Measurements from ENCODE around the gene SLC16A7. TPM values are rescaled to one million over a fixed set of nuclear protein-coding genes. Genes with fewer than 3 reads are reported as not detected.

The SLC16A7 gene
- total and polyA plus RNA-seq, 12 donors = 3.5 to 103 (median 63.0) TPM

DNA sequence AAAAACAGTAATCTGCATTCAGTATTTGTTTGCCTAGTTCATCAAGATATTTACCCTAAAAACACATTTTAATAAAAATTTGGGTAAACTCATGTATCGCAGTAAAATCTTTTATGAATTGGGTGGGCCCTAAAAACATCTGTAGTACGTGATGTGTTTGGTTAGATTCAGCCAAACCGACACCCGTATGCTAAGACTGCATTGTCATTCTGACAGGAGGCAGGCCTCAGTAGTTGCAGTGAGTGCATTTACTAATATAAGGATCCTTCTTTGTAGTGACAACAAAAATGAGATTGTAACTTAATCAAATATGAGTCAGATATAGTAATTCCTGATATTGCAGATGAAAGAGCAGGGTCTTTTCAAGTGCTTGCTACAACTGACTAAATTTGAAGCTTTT lies 191.8 kb downstream of the SLC16A7 start:
- no peak overlapping the region for H3K4me3 ChIP-seq
- intact Hi-C loops (cut with DNase I) = no loop called here
- WGBS, 4 donors = 77 to 86% (median 82%) methylated on average over 4 of the region's 4 CpGs
- no peaks in the 10 kb centered on the region for H3K27me3 ChIP-seq
- TF ChIP-seq CTCF (IDR thresholded peaks at IDR 0.05) = no peak
- no peak for TF ChIP-seq POLR2A (IDR thresholded peaks at IDR 0.05)
- no peak for DNase-seq
- no peaks in the 10 kb centered on the region for H3K4me1 ChIP-seq (replicated peaks in 1 of 2)
- no peaks in the 10 kb centered on the region for H3K9me3 ChIP-seq (replicated peaks in 1 of 3)
- H3K36me3 ChIP-seq (replicated peaks in 1 of 2) = no peaks in the 10 kb centered on the region
- no peak overlapping the region for H3K27ac ChIP-seq

- Histone ChIP-seq H3K4me3 (no peak overlapping the region), H3K27ac (no peak overlapping the region), H3K36me3 (replicated peaks in 1 of 2) (no peaks in the 10 kb centered on the region), H3K9me3 (replicated peaks in 1 of 3) (no peaks in the 10 kb centered on the region), H3K27me3 (no peaks in the 10 kb centered on the region), H3K4me1 (replicated peaks in 1 of 2) (no peaks in the 10 kb centered on the region)
- no peak for TF ChIP-seq POLR2A (IDR thresholded peaks at IDR 0.05)
- TF ChIP-seq CTCF (IDR thresholded peaks at IDR 0.05) = no peak
- no peak for DNase-seq
- 89 to 100% (median 99%) methylated on average over 1 of the region's 1 CpG for WGBS, 4 donors
- intact Hi-C loops (cut with DNase I) = no loop called here
Measured at GRCh38 chr12:59792647-59793046, 196.8 kb downstream of the SLC16A7 start.

DNA sequence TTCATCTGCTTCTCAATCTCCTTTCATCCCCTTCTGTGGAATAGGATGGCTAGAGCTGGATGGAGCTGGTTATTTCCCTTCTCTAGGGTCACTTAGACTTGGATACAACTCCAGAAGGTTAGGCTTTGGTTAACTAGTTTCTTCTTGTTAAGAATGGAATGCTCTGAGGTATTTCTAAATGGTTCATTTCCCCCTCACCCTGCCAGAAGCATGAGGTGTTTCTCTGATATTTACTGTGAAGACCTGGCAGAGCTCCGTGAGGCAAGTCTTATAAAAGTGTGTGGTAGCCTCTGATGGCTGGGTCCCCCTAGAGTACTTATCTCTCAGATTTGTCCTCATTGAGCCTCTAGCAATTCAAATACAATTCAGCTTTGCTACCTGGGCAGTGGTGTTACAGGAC lies 207.9 kb downstream of the SLC16A7 start:
- Histone ChIP-seq H3K9me3 (replicated peaks in 1 of 3) (peaks cover 0 to 5% (median 0%) of the 10 kb centered on the region in 3 donors), H3K27me3 (no peaks in the 10 kb centered on the region), H3K36me3 (replicated peaks in 1 of 2) (no peaks in the 10 kb centered on the region), H3K4me1 (replicated peaks in 1 of 2) (peaks cover 0 to 3% of the 10 kb centered on the region in 2 donors), H3K27ac (no peak overlapping the region), H3K4me3 (peak overlapping the region in 1 of 4 donors; percentile 19)
- 67 to 100% (median 90%) methylated on average over 1 of the region's 1 CpG for WGBS, 4 donors
- no peak for DNase-seq
- TF ChIP-seq POLR2A (IDR thresholded peaks at IDR 0.05) (no peak), CTCF (IDR thresholded peaks at IDR 0.05) (no peak)
- intact Hi-C loops (cut with DNase I) = loop anchor here in 1 of 2 donors (10.0 kb wide), 1 partner anchor 209 kb away; the partner anchor contains the start of gene SLC16A7

GRCh38 chr12:59808317-59808910 lies 212.6 kb downstream of the SLC16A7 start:
- 7 to 14% (median 10%) methylated on average over 3 of the region's 3 CpGs for WGBS, 4 donors
- peak in 1 of 7 donors; percentile 23 for DNase-seq
- TF ChIP-seq POLR2A (IDR thresholded peaks at IDR 0.05) = no peak
- peak; percentile 65 to 84 (median 74) for TF ChIP-seq CTCF (IDR thresholded peaks at IDR 0.05)
- no peaks in the 10 kb centered on the region for H3K9me3 ChIP-seq (replicated peaks in 1 of 3)
- intact Hi-C loops (cut with DNase I) = loop anchor here in 1 of 2 donors (10.0 kb wide), 1 partner anchor 214 kb away; the partner anchor contains the start of gene SLC16A7
- no peak overlapping the region for H3K27ac ChIP-seq
- H3K4me3 ChIP-seq = no peak overlapping the region
- peaks cover 0 to 3% of the 10 kb centered on the region in 2 donors for H3K4me1 ChIP-seq (replicated peaks in 1 of 2)
- H3K36me3 ChIP-seq (replicated peaks in 1 of 2) = no peaks in the 10 kb centered on the region
- no peaks in the 10 kb centered on the region for H3K27me3 ChIP-seq
